ACC112 (cell line): ENCODE measurements around the gene HTR1D.
A peak's percentile ranks its signal among the peaks of the same experiment; 100 is the strongest.

ENCODE experiments used
- H2AFZ ChIP-seq: fragments of 200-600 bp; sonication (generic); one replicate; pipeline ENCODE4 v1.6.0; 2017; ENCODE audit warnings: antibody characterized with exemption, low read length; ENCODE audit not compliant: unreplicated experiment
- H3K27ac ChIP-seq: fragments of 200-600 bp; sonication (generic); 2 replicates; pipeline ENCODE4 v1.5.1; 2014; ENCODE audit warnings: low read depth, mild to moderate bottlenecking, antibody characterized with exemption, low read length, moderate library complexity
- H3K27me3 ChIP-seq: fragments of 200-600 bp; sonication (generic); 2 replicates; pipeline ENCODE4 v1.6.1; 2014; ENCODE audit warnings: mild to moderate bottlenecking, antibody characterized with exemption, low read length, moderate library complexity, mixed read lengths; ENCODE audit not compliant: insufficient read depth
- H3K36me3 ChIP-seq: fragments of 200-600 bp; sonication (generic); 2 replicates; pipeline ENCODE4 v1.6.1; 2016; ENCODE audit warnings: mild to moderate bottlenecking, antibody characterized with exemption, low read length, moderate library complexity, mixed read lengths; ENCODE audit not compliant: insufficient read depth
- H3K4me1 ChIP-seq: fragments of 200-600 bp; sonication (generic); one replicate; pipeline ENCODE4 v1.6.1; 2016; ENCODE audit warnings: low read length, mixed read lengths; ENCODE audit not compliant: insufficient read depth, unreplicated experiment, control insufficient read depth
- H3K4me3 ChIP-seq: fragments of 200-600 bp; sonication (generic); 2 replicates; pipeline ENCODE4 v1.5.1; 2014; ENCODE audit warnings: mild to moderate bottlenecking, low read depth, low read length
- H3K79me2 ChIP-seq: fragments of 200-600 bp; sonication (generic); one replicate; pipeline ENCODE4 v1.6.0; 2016; ENCODE audit warnings: low read length; ENCODE audit not compliant: control insufficient read depth, unreplicated experiment, insufficient read depth

The HTR1D gene

DNA sequence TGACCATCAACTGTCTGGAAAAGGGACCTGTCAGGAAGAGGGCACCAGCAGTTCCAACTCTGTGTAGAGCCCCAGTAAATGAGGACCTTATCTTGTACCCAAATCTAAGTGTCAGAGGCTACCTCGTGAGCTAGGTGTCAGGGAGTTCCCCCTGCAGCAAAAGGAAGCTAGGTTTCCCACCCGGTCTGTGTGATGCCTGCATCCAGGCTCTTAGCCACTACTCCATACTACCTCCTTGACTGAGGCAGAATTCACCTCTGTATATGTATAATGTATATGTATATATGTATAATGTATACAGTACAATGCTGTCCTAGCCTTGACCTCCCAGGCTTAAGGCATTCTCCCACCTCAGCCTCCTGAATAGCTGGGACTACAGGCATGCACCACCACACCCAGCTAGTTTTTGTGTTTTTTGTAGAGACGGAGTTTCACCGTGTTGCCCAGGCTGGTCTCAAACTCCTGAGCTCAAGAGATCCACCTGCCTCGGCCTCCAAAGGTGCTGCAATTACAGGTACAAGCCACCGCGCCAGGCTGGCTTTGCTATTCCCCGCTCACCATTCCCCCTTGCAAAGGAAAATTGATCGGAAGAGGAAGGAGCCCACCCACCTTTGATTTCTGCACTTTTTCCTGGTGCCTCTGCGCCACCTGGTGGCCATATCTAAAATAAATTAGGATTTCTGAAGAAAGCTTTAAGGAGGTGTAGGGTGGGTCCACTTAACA, 32.9 kb downstream of the HTR1D start:
- Histone ChIP-seq H3K27me3 (no peaks in the 10 kb centered on the region), H3K4me3 (peak overlapping the region; percentile 69), H3K79me2 (no peaks in the 10 kb centered on the region), H3K36me3 (no peaks in the 10 kb centered on the region), H2AFZ (peak overlapping the region; percentile 80), H3K27ac (no peak overlapping the region), H3K4me1 (peaks cover 9% of the 10 kb centered on the region)

DNA sequence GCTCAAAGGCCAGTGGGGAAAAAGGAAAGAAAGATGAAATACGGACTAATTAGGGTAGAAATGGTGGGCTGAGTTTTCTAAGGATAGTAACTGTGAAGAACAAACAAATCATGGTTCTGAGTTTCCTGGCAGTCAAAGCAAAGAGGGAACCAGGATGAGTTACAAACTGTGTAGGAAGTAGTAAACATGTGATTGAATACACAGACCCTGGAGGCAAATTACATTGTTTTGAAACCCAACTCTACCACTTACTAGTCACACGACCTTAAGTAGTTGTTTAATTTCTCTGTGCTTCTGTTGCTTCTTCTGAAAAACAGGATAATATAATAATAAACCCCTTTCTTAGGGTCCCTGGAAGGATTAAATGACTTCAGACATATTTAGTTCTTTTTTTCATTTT, 37.4 kb downstream of the HTR1D start:
- H3K4me1 ChIP-seq, result peaks cover 14% of the 10 kb centered on the region

GRCh38 chr1:23178950-23179349, 38.4 kb downstream of the HTR1D start:
- no peak overlapping the region for H3K27ac ChIP-seq

More for the DNA sequence above, 37.4 kb downstream of the HTR1D start:
- H3K36me3 ChIP-seq, result no peaks in the 10 kb centered on the region
- no peaks in the 10 kb centered on the region for H3K79me2 ChIP-seq
- no peak overlapping the region for H2AFZ ChIP-seq
- no peaks in the 10 kb centered on the region for H3K27me3 ChIP-seq
- H3K4me3 ChIP-seq, result no peak overlapping the region
- H3K27ac ChIP-seq, result no peak overlapping the region

GRCh38 chr1:23178414-23178813, 38.9 kb downstream of the HTR1D start:
- Histone ChIP-seq H3K4me3 (peak overlapping the region; percentile 83; the same call in 1 of the 2 replicates), H3K27ac (peak overlapping the region; percentile 68; the same call in 1 of the 2 replicates), H2AFZ (peak overlapping the region; percentile 55), H3K4me1 (peaks cover 23% of the 10 kb centered on the region), H3K27me3 (no peaks in the 10 kb centered on the region), H3K36me3 (no peaks in the 10 kb centered on the region), H3K79me2 (no peaks in the 10 kb centered on the region)

More at GRCh38 chr1:23178950-23179349, 38.4 kb downstream of the HTR1D start:
- no peaks in the 10 kb centered on the region for H3K79me2 ChIP-seq
- H3K27me3 ChIP-seq, result no peaks in the 10 kb centered on the region
- no peak overlapping the region for H3K4me3 ChIP-seq
- H3K4me1 ChIP-seq, result peaks cover 23% of the 10 kb centered on the region
- H2AFZ ChIP-seq, result no peak overlapping the region
- H3K36me3 ChIP-seq, result no peaks in the 10 kb centered on the region

- Histone ChIP-seq H3K27ac (peak overlapping the region; percentile 68), H2AFZ (peak overlapping the region; percentile 91), H3K4me3 (peak overlapping the region; percentile 83), H3K27me3 (no peaks in the 10 kb centered on the region), H3K36me3 (no peaks in the 10 kb centered on the region), H3K4me1 (peaks cover 23% of the 10 kb centered on the region), H3K79me2 (no peaks in the 10 kb centered on the region)
Observed at GRCh38 chr1:23177438-23178380, 39.6 kb downstream of the HTR1D start.

GRCh38 chr1:23177031-23177430, 40.3 kb downstream of the HTR1D start:
- H2AFZ ChIP-seq, result peak overlapping the region; percentile 91

GRCh38 chr1:23174426-23175110, 42.7 kb downstream of the HTR1D start:
- Histone ChIP-seq H2AFZ (peak overlapping the region; percentile 66), H3K4me3 (peak overlapping the region; percentile 20; the same call in 1 of the 2 replicates), H3K27me3 (no peaks in the 10 kb centered on the region), H3K36me3 (no peaks in the 10 kb centered on the region), H3K4me1 (peaks cover 32% of the 10 kb centered on the region), H3K27ac (no peak overlapping the region), H3K79me2 (no peaks in the 10 kb centered on the region)

More at GRCh38 chr1:23177031-23177430, 40.3 kb downstream of the HTR1D start:
- Histone ChIP-seq H3K79me2 (no peaks in the 10 kb centered on the region), H3K4me1 (peaks cover 23% of the 10 kb centered on the region), H3K27ac (peak overlapping the region; percentile 68; the same call in 1 of the 2 replicates), H3K4me3 (peak overlapping the region; percentile 83), H3K36me3 (no peaks in the 10 kb centered on the region), H3K27me3 (no peaks in the 10 kb centered on the region)

DNA sequence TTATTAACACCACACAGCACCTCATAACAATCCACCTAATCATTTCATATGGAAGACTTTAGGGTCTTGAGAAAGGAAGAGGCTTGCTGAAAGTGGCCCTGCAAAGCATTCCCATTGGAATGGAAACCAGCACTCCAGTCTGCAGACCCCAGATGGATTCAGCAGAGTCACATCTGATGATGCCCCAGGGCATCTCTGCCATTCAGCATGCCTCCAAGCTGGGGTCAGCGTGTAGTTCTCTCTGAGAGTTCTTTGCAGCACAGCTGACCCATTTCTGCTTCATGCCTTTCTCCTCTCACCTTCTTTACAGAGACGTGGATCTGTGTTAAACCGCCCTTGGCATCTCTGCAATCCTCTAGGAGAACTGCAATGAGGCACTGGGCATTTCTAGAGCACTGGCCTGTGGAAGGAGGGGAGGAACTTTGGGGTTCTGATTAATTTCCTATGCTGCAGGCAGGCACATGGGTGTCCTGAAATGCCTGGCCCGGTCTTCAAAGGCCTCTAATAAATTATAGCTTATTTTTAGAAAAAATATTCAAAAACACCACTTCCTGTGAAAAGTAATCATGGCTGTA, 46.0 kb downstream of the HTR1D start:
- H3K79me2 ChIP-seq, result peaks cover 18% of the 10 kb centered on the region
- H3K27ac ChIP-seq, result no peak overlapping the region
- H3K27me3 ChIP-seq, result no peaks in the 10 kb centered on the region
- no peak overlapping the region for H3K4me3 ChIP-seq
- H3K36me3 ChIP-seq, result no peaks in the 10 kb centered on the region
- no peak overlapping the region for H2AFZ ChIP-seq
- peaks cover 39% of the 10 kb centered on the region for H3K4me1 ChIP-seq

DNA sequence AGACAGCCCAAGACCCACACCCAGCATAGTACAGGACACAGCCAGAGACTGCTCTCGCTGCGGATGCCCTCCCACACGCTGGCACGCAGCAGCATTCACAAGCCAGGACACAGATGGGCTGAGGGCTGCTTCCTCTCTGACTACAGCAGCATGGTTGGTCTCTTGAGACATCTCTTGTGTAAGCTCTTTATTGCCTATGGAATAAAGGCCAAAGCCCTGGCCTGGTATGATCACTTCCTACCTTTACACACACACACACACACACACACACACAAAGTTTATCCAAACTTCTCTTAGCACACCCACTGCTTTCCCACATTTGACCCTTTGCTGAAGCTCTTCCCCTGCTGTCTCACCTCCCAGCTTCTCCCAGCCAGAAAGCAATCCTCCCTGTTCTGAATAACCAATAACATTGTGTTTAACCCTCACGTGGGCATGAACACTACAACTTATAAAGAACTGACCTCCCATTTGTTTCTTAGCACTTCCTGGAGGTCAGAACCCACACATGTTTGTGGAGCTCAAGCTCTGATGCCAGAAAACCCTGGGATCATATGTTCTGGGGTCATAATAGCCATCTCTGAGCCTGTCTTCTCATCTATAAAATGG, 47.5 kb downstream of the HTR1D start:
- Histone ChIP-seq H3K4me1 (peaks cover 44% of the 10 kb centered on the region), H3K27me3 (no peaks in the 10 kb centered on the region), H3K4me3 (peak overlapping the region; percentile 96), H2AFZ (peak overlapping the region; percentile 44), H3K27ac (peak overlapping the region; percentile 87), H3K36me3 (no peaks in the 10 kb centered on the region), H3K79me2 (peaks cover 33% of the 10 kb centered on the region)
